DOHH2 (cell line): Measurements from ENCODE around the gene TICAM2.

Experiments
- H3F3A ChIP-seq: fragments of 200-600 bp; sonication (generic), shearing (Covaris generic); 2 replicates; pipeline ENCODE4 v1.6.0; 2016; ENCODE audit warnings: antibody characterized with exemption, mild to moderate bottlenecking; ENCODE audit not compliant: control insufficient read depth, insufficient read depth
- H3K27ac ChIP-seq: fragments of 200-600 bp; sonication (generic); 2 replicates; pipeline ENCODE4 v1.5.1; 2014; ENCODE audit warnings: low read depth, mild to moderate bottlenecking, low read length, moderate library complexity
- H3K27me3 ChIP-seq: fragments of 200-600 bp; sonication (generic); 2 replicates; pipeline ENCODE4 v1.6.1; 2014; ENCODE audit warnings: mild to moderate bottlenecking, low read length, mixed read lengths; ENCODE audit not compliant: control insufficient read depth
- H3K36me3 ChIP-seq: fragments of 200-600 bp; sonication (generic); 2 replicates; pipeline ENCODE4 v1.6.1; 2014; ENCODE audit warnings: mild to moderate bottlenecking, low read length, moderate library complexity, mixed read lengths; ENCODE audit not compliant: control insufficient read depth
- H3K4me1 ChIP-seq: fragments of 200-600 bp; sonication (generic); 2 replicates; pipeline ENCODE4 v1.6.1; 2014; ENCODE audit warnings: mild to moderate bottlenecking, low read length, mixed read lengths; ENCODE audit not compliant: control insufficient read depth
- H3K4me2 ChIP-seq: fragments of 200-600 bp; sonication (generic); 2 replicates; pipeline ENCODE4 v1.6.0; 2014; ENCODE audit warnings: mild to moderate bottlenecking, low read length, moderate library complexity
- H3K4me3 ChIP-seq: fragments of 200-600 bp; sonication (generic); 2 replicates; pipeline ENCODE4 v1.5.1; 2014; ENCODE audit warnings: mild to moderate bottlenecking, low read length, mixed read lengths
- H3K79me2 ChIP-seq: fragments of 200-600 bp; sonication (generic); 2 replicates; pipeline ENCODE4 v1.6.1; 2014; ENCODE audit warnings: mild to moderate bottlenecking, low read length, mixed read lengths; ENCODE audit not compliant: control insufficient read depth
- H3K9me2 ChIP-seq: fragments of 200-600 bp; sonication (generic); replicated peaks from 2 replicates; pipeline ENCODE4 v1.6.1; 2014; ENCODE audit warnings: mild to moderate bottlenecking, low read length, mixed read lengths; ENCODE audit not compliant: control insufficient read depth
- H3K9me3 ChIP-seq: fragments of 200-600 bp; sonication (generic); 2 replicates; pipeline ENCODE4 v1.6.1; 2014; ENCODE audit warnings: antibody characterized with exemption, low read length, mixed read lengths; ENCODE audit not compliant: control insufficient read depth, insufficient read depth
- H4K20me1 ChIP-seq: fragments of 200-600 bp; sonication (generic); 2 replicates; pipeline ENCODE4 v1.6.0; 2014; ENCODE audit warnings: low read depth, mild to moderate bottlenecking, antibody characterized with exemption, low read length, moderate library complexity; ENCODE audit not compliant: control insufficient read depth, insufficient read depth
- CTCF ChIP-seq: fragments of 200-600 bp; sonication (generic); IDR thresholded peaks from one replicate; pipeline ENCODE4 v1.5.1; 2014; ENCODE audit warnings: antibody characterized with exemption, mild to moderate bottlenecking, low read depth, low read length; ENCODE audit not compliant: poor library complexity, severe bottlenecking
- EZH2phosphoT487 ChIP-seq: fragments of 200-600 bp; sonication (generic); IDR thresholded peaks from 2 replicates; pipeline ENCODE4 v1.6.1; 2017; ENCODE audit warnings: borderline replicate concordance, mild to moderate bottlenecking, antibody characterized with exemption, low read length, moderate library complexity, mixed read lengths

TICAM2 gene

GRCh38 chr5:115586525-115587146, 15.6 kb downstream of the TICAM2 start:
- H3K4me2 ChIP-seq, result no peak overlapping the region
- H3K4me1 ChIP-seq, result no peaks in the 10 kb centered on the region
- TF ChIP-seq CTCF (peak; percentile 51), EZH2phosphoT487 (no peak)
- H3K79me2 ChIP-seq, result no peaks in the 10 kb centered on the region
- H3K4me3 ChIP-seq, result no peak overlapping the region
- H3F3A ChIP-seq, result no peaks in the 10 kb centered on the region
- no peaks in the 10 kb centered on the region for H3K9me3 ChIP-seq
- H3K36me3 ChIP-seq, result no peaks in the 10 kb centered on the region
- H3K9me2 ChIP-seq, result no peaks in the 10 kb centered on the region
- H4K20me1 ChIP-seq, result no peaks in the 10 kb centered on the region
- H3K27ac ChIP-seq, result no peak overlapping the region
- no peaks in the 10 kb centered on the region for H3K27me3 ChIP-seq

- TF ChIP-seq CTCF, result no peak
- no peak for TF ChIP-seq EZH2phosphoT487
- Histone ChIP-seq H3K9me3 (no peaks in the 10 kb centered on the region), H3K4me2 (no peak overlapping the region), H3K36me3 (no peaks in the 10 kb centered on the region), H3K79me2 (no peaks in the 10 kb centered on the region), H4K20me1 (no peaks in the 10 kb centered on the region), H3K27me3 (no peaks in the 10 kb centered on the region), H3K27ac (no peak overlapping the region), H3K9me2 (no peaks in the 10 kb centered on the region), H3K4me3 (no peak overlapping the region), H3F3A (no peaks in the 10 kb centered on the region), H3K4me1 (no peaks in the 10 kb centered on the region)
Observed at GRCh38 chr5:115585265-115585664, 17.0 kb downstream of the TICAM2 start.

GRCh38 chr5:115584501-115584900, 17.8 kb downstream of the TICAM2 start:
- H3K27ac ChIP-seq, result no peak overlapping the region
- no peaks in the 10 kb centered on the region for H4K20me1 ChIP-seq
- no peaks in the 10 kb centered on the region for H3K79me2 ChIP-seq
- H3K9me3 ChIP-seq, result no peaks in the 10 kb centered on the region
- no peak overlapping the region for H3K4me2 ChIP-seq
- no peaks in the 10 kb centered on the region for H3K27me3 ChIP-seq
- no peak for TF ChIP-seq EZH2phosphoT487
- no peak for TF ChIP-seq CTCF
- H3K4me1 ChIP-seq, result no peaks in the 10 kb centered on the region; the same call in 1 of the 2 replicates
- H3K9me2 ChIP-seq, result no peaks in the 10 kb centered on the region
- no peak overlapping the region for H3K4me3 ChIP-seq
- H3F3A ChIP-seq, result no peaks in the 10 kb centered on the region
- H3K36me3 ChIP-seq, result no peaks in the 10 kb centered on the region
